ENCODE measurements around the gene PNPLA7.

- TF ChIP-seq CTCF (conservative IDR thresholded peaks at IDR 0.05; ENCODE audit: low read length) (no peak), EZH2phosphoT487 (IDR thresholded peaks at IDR 0.05; ENCODE audit: borderline replicate concordance, low read depth, low read length) (no peak)
These were observed 56.1 kb downstream of the PNPLA7 start for GRCh38 chr9:137494104-137494544.
